ENCODE measurements around the gene STRA6. TPM values are rescaled to one million over a fixed set of nuclear protein-coding genes. Genes with fewer than 3 reads are reported as not detected.

The STRA6 gene
- total RNA-seq, 1 experiment from 2014 or later: 8.4 TPM

DNA sequence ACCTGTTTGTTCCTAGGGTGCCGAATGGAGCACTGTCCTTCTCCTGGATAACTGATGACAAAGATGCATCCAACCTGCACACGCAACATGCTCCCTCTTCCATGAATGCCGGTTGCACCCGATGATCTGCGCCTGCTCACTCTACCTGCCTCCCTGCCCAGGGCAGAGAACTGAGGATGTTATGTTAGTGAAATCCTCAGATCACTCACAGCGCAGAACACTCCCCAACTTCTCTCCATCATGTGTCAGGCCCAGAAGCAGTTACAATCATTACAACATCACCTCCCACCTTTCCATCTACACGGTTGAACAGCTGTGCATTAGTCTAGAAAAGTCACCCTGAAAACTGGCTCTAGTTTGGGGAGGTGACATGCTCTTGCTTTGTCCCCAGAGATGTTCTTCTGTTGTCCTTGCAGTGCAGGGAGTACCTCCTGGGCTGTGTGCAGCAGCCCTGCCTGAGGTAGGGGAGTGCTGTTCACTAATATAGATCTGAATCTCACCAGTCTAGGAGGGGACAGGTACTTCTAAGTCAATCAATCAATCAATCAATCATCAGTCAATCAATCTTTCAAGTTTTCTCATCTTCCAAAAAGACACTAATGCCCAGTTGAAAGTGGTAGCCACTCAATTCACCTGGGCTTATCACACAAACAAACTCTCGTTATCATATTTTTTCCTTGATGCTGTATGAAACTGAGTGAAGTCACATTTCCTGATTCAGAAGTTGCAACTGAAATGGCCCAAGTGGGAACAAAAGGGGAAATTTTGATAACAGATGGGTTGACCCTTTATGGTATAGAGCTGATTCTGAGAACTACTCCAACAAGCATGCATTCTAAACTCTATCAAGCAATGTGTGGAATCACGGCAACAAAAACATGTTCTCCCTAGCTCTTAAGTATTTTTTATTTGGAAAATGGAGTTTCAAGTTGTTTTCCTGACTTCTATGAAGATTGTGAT is 44.4 kb downstream of the STRA6 start:
- H3K4me1 Mint-ChIP-seq (ENCODE audit: low read depth, unreplicated experiment): no peaks in the 10 kb centered on the region
- no peak overlapping the region for H3K27ac Mint-ChIP-seq (ENCODE audit: unreplicated experiment)
- CTCF ChIA-PET: interaction anchor here (1.4 kb wide), 1 partner anchor 14 kb away, joined by 4 read pairs; no protein-coding TSS in a partner anchor
- peaks cover 46% of the 10 kb centered on the region for H3K27me3 Mint-ChIP-seq (ENCODE audit: unreplicated experiment)
- no peak for DNase-seq
- H3K9me3 Mint-ChIP-seq (ENCODE audit: low read depth, unreplicated experiment): no peaks in the 10 kb centered on the region
- no peak overlapping the region for H3K4me3 Mint-ChIP-seq (ENCODE audit: low read depth, unreplicated experiment)
- H3K36me3 Mint-ChIP-seq (ENCODE audit: insufficient read depth, unreplicated experiment): no peaks in the 10 kb centered on the region
- intact Hi-C loops (cut with micrococcal nuclease; ENCODE audit: unreplicated experiment): no loop called here
- TF ChIP-seq, protein P1, sequence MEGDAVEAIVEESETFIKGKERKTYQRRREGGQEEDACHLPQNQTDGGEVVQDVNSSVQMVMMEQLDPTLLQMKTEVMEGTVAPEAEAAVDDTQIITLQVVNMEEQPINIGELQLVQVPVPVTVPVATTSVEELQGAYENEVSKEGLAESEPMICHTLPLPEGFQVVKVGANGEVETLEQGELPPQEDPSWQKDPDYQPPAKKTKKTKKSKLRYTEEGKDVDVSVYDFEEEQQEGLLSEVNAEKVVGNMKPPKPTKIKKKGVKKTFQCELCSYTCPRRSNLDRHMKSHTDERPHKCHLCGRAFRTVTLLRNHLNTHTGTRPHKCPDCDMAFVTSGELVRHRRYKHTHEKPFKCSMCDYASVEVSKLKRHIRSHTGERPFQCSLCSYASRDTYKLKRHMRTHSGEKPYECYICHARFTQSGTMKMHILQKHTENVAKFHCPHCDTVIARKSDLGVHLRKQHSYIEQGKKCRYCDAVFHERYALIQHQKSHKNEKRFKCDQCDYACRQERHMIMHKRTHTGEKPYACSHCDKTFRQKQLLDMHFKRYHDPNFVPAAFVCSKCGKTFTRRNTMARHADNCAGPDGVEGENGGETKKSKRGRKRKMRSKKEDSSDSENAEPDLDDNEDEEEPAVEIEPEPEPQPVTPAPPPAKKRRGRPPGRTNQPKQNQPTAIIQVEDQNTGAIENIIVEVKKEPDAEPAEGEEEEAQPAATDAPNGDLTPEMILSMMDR (IDR thresholded peaks at IDR 0.05; ENCODE audit: unreplicated experiment): no peak
- no TSS peak for BruUV-seq (replicated peaks)

DNA sequence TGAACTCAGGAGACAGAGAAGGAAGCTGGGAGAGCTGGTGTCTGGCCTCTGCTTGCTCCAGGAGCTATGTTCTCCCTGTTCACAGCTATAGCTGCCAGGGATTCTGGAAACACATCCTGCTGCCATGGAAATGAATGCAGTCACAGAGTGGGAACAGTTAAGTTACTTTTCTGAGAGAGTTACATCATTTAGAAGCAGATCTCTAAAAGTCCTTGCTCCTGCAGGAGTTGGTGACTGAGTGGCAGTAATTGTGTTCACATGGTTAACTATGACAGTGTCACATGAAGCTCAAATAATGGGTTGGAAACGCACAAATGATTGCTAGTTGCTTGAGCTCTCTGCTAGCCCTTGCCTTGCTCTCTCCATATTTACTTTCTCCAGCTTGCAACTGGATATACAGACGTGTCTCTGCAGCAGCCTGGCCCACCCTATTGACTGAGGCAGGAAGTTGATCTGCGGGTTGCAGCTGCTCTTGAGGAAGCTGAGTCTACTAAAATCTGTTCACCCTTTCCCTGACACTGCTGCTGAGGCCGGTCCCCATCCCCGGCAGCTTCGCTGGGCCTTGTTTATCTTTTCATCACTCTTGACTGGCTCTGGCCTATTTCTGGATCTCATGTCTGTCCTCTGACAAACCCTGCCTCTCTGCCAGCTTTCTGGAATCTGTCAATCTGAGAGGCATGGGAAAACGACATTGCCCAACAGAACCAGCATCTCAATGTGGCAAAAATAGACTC is 45.7 kb downstream of the STRA6 start:
- BruUV-seq (replicated peaks): no TSS peak
- H3K4me3 Mint-ChIP-seq (ENCODE audit: low read depth, unreplicated experiment): no peak overlapping the region
- H3K27me3 Mint-ChIP-seq (ENCODE audit: unreplicated experiment): peaks cover 40% of the 10 kb centered on the region
- no peaks in the 10 kb centered on the region for H3K36me3 Mint-ChIP-seq (ENCODE audit: insufficient read depth, unreplicated experiment)
- DNase-seq: no peak
- CTCF ChIA-PET: interaction anchor here (0.9 to 1.4 kb wide), 2 partner anchors 13 to 25 kb away, joined by 3 to 4 read pairs; no protein-coding TSS in a partner anchor
- intact Hi-C loops (cut with micrococcal nuclease; ENCODE audit: unreplicated experiment): no loop called here
- TF ChIP-seq, protein P1 (IDR thresholded peaks at IDR 0.05; ENCODE audit: unreplicated experiment): no peak
- H3K4me1 Mint-ChIP-seq (ENCODE audit: low read depth, unreplicated experiment): no peaks in the 10 kb centered on the region
- H3K9me3 Mint-ChIP-seq (ENCODE audit: low read depth, unreplicated experiment): no peaks in the 10 kb centered on the region
- no peak overlapping the region for H3K27ac Mint-ChIP-seq (ENCODE audit: unreplicated experiment)

DNA sequence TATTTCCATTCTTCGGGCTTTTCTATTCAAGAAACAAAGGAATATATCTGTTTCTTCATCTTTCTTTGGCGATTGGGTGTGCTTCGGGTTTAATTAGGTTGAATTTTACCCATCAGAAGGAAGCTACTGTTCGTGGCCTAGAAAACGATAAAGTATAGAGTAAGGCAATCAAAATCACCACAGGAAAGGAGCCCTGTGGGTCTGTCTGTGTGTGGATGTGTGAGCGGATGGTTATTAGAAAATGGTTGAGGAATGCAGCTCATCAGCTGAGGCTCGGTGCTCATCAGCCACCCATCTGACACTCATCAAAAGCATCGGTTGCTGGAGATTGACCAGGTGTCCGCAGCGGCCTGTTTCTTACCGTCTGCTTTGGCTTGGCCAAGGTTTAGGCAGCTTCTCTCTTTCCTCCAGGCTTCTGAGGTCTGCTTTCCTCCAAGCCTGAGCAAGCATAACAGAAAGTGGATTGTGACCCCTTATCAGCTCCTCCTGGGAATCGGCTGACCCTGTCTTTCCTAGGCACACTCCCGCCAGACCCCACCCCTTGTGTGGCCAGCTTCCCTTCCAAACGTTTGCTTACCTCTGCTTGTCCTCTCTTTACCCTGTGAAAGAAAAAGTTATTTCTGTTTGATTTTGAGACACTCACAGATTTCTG is 46.7 kb downstream of the STRA6 start:
- no TSS peak for BruUV-seq (replicated peaks)
- no peak overlapping the region for H3K4me3 Mint-ChIP-seq (ENCODE audit: low read depth, unreplicated experiment)
- H3K27ac Mint-ChIP-seq (ENCODE audit: unreplicated experiment): no peak overlapping the region
- no peaks in the 10 kb centered on the region for H3K4me1 Mint-ChIP-seq (ENCODE audit: low read depth, unreplicated experiment)
- intact Hi-C loops (cut with micrococcal nuclease; ENCODE audit: unreplicated experiment): no loop called here
- no peaks in the 10 kb centered on the region for H3K9me3 Mint-ChIP-seq (ENCODE audit: low read depth, unreplicated experiment)
- no peaks in the 10 kb centered on the region for H3K36me3 Mint-ChIP-seq (ENCODE audit: insufficient read depth, unreplicated experiment)
- TF ChIP-seq, protein P1 (IDR thresholded peaks at IDR 0.05; ENCODE audit: unreplicated experiment): no peak
- CTCF ChIA-PET: no interaction called here
- peaks cover 40% of the 10 kb centered on the region for H3K27me3 Mint-ChIP-seq (ENCODE audit: unreplicated experiment)
- no peak for DNase-seq

DNA sequence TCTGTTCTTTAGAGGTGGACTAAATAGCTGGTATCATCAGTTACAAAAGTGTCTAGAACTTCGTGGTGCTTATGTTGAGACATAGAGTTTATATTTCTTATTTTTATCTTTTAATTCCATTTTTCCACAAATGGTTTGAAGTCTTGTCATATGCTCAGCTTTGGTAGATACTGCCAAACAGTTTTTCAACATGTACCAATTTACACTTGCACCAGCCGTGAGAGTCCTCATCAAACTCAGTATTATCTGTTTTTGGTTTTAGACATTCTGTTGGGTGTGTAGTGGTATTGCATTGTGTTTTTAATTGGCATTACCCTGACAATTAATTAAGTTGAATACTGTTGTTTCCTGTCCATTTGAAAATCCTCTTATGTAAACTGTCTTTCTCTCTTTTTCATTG is 55.5 kb downstream of the STRA6 start:
- no TSS peak for BruUV-seq (replicated peaks)
- Mint-ChIP-seq H3K27ac (ENCODE audit: unreplicated experiment) (no peak overlapping the region), H3K36me3 (ENCODE audit: insufficient read depth, unreplicated experiment) (no peaks in the 10 kb centered on the region), H3K9me3 (ENCODE audit: low read depth, unreplicated experiment) (no peaks in the 10 kb centered on the region), H3K4me1 (ENCODE audit: low read depth, unreplicated experiment) (no peaks in the 10 kb centered on the region), H3K27me3 (ENCODE audit: unreplicated experiment) (peaks cover 22% of the 10 kb centered on the region), H3K4me3 (ENCODE audit: low read depth, unreplicated experiment) (no peak overlapping the region)
- CTCF ChIA-PET: no interaction called here
- TF ChIP-seq, protein P1 (IDR thresholded peaks at IDR 0.05; ENCODE audit: unreplicated experiment): no peak
- no peak for DNase-seq
- intact Hi-C loops (cut with micrococcal nuclease; ENCODE audit: unreplicated experiment): no loop called here
